HTERT RPE-1 (cell line): ENCODE results near the gene SNRPN.
"Not testable (repeated sequence)": the region's sequence is repeated elsewhere in the genome, so short reads cannot be mapped to it uniquely, and the experiment has no call there.

Source experiments
- in situ Hi-C: fragments of 300-500 bp; cut with MboI; formaldehyde crosslinking; loops from 4 replicates; pipeline ENCODE4 v1.14.3; 2020; ENCODE audit warnings: low sequenced_read_pairs

Gene SNRPN

GRCh38 chr15:24954783-24955530 lies at the start of gene SNRPN, which contains the start of gene SNURF:
SNRPN (plus strand) TSS chr15:24954987; CDS start chr15:24974454, 19,467 bp downstream.
SNURF (plus strand) TSS chr15:24954987; CDS start chr15:24955049, 62 bp downstream.
- in situ Hi-C loops, result no loop called here

DNA sequence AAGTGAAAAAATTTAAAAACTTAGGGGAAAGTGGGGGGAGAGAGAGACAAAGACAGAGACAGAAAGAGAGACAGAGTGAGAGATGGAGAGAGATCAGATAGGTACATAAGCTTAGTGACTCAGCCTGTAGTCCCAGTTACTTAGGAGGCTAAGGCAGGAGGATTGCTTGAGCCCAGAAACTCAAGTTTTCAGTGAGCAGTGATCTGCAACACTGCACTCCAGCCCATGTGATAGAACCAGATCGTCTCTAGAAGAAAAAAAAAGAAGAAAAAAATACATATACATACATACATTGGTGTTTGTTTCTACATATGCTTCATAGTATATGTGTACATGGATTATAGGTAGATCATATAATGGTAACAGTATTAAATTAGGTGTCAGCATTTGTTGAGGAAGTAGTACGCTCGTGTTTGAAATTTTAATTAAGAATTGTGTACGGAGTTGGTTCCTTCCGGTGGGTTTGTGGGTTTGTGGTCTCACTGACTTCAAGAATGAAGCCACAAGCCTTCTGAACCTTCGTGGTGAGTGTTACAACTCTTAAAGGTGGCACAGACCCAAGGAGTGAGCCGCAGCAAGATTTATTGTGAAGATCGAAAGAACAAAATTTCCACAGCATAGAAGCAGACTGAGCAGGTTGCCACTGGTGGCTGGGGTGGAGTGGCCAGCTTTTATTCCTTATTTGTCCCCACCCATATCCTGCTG lies 38.3 kb upstream of the SNRPN start:
- in situ Hi-C loops, result no loop called here

- in situ Hi-C loops, result no loop called here
These were observed 37.4 kb upstream of the SNRPN start for GRCh38 chr15:24917431-24917830.

DNA sequence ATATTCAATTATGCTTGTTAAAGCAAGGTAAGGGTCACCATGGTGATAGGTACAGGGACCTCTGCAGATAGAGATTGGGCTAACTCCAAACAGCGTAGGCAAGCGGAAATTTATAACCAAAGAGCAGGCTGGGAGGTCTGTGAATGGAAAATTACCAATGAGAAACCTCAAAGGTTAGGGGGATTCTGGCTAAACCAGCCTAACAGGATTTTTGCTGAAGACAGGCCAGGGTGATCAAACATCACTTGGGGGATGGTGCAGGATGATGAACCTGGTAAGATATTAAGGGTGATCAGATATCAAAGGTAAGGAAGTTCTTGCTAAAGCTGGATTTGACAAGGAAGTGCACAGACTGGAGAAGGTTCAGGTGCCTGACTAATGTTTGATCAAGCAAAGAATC lies 35.3 kb upstream of the SNRPN start:
- in situ Hi-C loops, result no loop called here

DNA sequence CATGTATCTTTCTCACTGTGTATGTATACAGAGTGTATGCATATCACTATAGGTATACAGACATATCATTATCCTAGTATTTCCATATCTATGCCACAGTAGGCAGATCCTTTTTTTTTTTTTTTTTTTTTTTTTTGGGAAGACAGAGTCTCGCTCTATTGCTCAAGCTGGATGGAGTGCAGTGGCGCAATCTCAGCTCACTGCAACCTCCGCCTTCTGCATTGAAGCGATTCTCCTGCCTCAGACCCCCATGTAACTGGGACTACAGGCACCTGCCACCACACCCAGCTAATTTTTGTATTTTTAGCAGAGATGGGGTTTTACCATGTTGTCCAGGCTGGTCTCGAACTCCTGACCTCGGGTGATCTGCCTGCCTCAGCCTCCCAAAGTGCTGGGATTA lies 32.0 kb upstream of the SNRPN start:
- in situ Hi-C loops, result not testable (repeated sequence)

DNA sequence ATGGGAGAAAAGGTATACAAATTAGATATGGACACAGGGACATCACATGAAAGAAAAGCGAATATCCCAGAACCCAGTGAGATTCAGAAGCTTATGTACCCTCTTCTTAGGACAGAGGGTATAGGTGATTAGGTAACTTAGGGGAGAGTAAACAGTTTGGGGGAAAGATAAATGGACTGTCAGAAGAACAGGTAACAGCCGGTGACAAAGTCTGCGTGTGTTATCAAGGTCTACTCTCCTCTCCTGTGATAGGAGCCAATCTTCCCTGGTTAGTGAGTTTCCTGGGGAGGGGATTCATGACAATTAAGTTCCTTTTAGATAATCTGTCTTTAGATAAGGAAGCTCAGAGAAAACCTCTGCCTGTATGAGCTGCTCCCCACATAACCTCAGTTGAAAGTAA lies 30.6 kb upstream of the SNRPN start:
- in situ Hi-C loops, result no loop called here

DNA sequence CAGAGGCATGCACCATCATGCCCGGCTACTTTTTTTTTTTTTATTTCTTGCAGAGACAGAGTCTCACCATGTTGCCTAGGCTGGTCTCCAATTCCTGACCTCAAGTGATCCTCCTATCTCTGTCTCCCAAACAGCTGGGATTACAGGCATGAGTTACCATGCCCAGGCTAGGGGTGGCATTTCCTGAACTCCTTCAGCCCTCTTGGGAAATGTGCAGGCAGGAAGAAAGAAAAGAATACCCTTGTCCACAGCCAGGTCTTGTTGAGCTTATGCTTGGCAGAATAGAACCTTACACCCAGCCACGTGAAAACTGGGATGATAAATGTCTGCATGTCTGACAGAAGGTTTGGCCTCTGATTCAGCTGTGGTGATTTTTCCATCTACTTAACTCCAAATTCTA lies 30.2 kb upstream of the SNRPN start:
- in situ Hi-C loops, result no loop called here

DNA sequence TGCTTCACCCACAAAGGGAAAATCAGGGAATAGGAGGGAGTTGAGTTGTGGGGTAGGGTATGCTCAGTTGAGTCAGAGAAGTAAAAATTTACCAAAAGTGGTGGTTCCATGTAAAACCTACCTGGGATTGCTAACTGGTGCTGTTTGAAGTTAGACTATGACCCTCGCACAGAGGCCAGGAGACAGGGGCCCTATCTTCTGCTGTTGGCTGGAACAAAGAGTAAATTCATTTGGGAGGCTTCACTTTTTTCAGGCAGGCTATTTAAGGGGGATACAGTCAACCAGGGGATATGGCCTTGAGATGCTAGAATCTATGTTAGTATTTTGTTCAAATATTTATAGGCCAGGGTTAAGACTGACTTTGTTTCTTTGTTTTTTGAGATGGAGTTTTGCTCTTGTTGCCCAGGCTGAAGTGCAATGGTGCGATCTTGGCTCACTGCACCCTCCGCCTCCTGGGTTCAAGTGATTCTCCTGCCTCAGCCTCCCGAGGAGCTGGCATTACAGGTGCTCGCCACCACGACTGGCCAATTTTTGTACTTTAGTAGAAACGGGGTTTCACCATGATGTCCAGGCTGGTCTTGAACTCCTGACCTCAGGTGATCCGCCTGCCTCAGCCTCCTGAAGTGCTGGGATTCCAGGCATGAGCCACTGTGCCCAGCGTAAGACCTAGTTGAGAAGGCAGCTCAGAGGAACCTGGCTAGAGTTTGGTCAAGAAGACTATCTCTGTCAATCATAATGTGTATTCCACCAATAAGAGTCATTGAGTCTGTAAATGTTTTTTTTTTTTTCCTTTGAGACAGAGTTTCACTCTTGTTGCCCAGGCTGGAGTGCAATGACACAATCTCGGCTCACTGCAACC lies 22.7 kb upstream of the SNRPN start:
- in situ Hi-C loops, result not testable (repeated sequence)

- in situ Hi-C loops, result no loop called here
These were observed 21.1 kb upstream of the SNRPN start for GRCh38 chr15:24933716-24934115.

- in situ Hi-C loops, result not testable (repeated sequence)
These were observed 16.6 kb upstream of the SNRPN start for GRCh38 chr15:24938224-24938623.

DNA sequence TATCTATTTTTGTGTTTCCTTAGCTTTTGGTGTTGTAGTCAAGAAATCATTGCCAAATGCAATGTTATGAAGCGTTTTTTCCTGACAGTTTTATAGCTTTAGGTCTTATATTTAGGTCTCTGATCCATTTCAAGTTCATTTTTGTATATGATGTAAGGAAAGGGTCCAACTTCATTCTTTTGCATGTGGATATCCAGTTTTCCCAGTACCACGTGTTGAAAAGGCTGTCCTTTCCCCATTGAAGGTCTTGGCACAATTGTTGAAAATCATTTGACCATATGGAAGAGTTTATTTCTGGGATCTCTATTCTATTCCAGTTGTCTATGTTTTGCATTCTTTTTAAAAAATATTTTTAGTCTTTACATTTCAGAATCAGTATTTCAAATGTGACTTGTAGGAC lies 14.6 kb upstream of the SNRPN start:
- in situ Hi-C loops, result no loop called here

- in situ Hi-C loops, result no loop called here
These were observed 11.4 kb upstream of the SNRPN start for GRCh38 chr15:24943361-24943760.

DNA sequence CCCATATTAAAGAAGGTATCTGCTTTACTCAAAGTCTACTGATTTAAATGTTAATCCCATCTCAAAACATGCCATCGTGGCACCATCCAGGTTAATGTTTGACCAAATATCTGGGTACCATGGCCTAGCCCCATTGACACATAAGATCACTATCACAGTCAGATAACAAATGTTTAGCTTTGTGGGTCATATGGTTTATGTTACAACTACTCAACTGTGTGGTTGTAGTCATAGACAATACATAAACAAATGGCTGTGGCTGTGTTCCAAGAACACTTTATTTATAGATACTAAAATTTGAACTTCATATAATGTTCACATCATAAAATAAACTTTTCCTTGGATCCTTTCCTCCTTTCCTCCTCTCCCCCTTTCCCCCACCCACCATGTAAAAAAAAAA lies 9.8 kb upstream of the SNRPN start:
- in situ Hi-C loops, result no loop called here

- in situ Hi-C loops, result no loop called here
These were observed 9.1 kb upstream of the SNRPN start for GRCh38 chr15:24945711-24946110.

DNA sequence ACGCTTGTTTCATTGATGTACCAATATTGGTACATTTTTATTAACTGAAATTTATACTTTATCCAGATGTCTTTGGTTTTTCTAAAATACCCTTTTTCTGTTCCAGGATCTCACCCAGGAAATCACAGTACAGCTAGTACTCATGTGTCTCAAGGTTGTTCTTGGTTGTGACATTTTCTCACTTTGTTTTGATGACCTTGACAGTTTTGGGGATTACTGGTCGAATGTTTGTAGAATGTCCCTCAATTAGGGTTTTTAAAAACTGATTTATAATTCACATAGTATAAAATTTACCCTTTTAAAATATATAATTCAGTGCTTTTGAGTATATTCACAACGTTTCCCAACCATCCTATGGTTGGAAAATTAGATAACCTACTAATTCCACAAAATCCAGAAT lies 6.3 kb upstream of the SNRPN start:
- in situ Hi-C loops, result no loop called here

- in situ Hi-C loops, result no loop called here
These were observed 739 bp downstream of the SNRPN start for GRCh38 chr15:24955531-24955921.

- in situ Hi-C loops, result no loop called here
These were observed 1.5 kb downstream of the SNRPN start for GRCh38 chr15:24956111-24956838.

DNA sequence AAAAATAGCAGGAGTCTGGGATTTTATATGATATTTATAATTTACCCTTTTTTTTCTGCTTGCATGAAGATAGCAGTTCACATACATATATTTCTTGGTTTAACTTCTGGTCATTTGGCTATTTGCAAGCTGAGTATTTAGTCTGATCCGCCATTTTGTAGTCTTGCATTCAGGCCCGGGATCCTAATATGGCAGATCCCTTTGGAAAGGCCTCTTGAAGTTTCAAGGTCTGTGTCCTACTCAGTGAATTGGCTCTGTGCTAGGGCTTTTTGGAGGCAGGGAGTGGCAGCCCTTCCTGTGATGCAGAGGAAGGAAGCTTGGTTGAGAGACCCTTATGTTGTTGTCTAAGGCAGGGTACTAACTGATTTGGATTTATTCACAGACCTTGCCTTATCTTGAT lies 2.9 kb downstream of the SNRPN start:
- in situ Hi-C loops, result no loop called here

DNA sequence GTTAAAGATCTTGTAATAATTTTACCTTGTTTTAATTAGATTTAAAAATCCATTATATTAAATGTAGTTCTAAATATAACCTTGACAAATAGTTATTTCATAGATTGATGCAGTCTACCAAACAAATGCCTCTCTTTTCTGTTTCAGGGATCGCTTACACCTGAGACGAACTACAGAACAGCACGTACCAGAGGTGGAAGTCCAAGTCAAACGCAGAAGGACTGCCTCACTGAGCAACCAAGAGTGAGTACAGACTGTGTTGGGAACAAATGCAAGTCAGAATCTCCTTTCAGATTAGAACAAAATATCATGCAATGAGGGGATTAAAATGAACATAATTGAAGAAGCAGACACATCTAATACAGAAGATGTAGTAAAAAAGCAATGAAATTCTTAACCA lies 7.2 kb downstream of the SNRPN start:
- in situ Hi-C loops, result no loop called here

GRCh38 chr15:24962880-24963279 lies 8.1 kb downstream of the SNRPN start:
- in situ Hi-C loops, result no loop called here
